Stimulated activated CD4-positive, alpha-beta T cell treated with anti-CD3 and anti-CD28 coated beads, Interleukin-1b, Interleukin-23, amount 100 ng/mL, for 48 hours (primary cell): ENCODE results near the gene TRAPPC4.
"Not testable (repeated sequence)": the region's sequence is repeated elsewhere in the genome, so short reads cannot be mapped to it uniquely, and the experiment has no call there.

Experiments used
- DNase-seq: peaks from one replicate; pipeline ENCODE4 v3.0.0-alpha.2; 2020

TRAPPC4 gene, protein sequence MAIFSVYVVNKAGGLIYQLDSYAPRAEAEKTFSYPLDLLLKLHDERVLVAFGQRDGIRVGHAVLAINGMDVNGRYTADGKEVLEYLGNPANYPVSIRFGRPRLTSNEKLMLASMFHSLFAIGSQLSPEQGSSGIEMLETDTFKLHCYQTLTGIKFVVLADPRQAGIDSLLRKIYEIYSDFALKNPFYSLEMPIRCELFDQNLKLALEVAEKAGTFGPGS

DNA sequence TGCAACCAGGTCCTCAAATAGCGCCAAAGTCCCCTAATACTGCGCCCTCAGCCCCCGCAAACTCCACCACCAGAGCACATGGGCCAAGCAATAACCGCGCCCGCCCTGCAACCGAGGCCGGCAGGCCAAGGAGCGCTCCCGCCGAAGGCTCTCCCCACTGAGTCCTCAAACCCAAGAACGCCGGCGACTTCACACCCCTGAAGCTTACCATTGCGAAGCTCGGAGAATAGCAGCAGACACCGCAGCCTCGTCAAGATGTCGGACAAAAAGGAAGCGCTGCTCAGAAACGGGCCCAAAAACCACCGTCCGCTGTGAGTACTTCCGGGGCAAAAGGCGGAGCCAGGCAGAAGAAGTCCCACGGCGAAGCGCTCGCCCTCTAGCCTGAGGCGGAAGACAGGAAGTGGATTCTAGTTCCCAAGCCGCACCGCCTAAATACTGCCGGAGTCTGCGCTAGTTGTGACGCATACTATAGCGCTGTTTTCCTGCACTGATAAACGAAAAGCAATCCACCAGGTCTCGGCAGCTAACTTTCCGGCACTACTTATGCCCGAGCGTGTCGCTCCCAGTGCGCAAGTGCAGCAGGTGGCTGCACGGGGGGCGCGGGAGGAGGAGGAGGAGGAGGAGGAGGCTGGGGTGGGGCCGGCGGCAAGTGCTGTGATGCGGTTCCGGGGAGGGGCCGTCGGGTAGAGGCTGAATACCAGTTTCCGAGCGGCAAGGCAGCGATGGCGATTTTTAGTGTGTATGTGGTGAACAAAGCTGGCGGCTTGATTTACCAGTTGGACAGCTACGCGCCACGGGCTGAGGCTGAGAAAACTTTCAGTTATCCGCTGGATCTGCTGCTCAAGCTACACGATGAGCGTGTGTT is at the start of gene TRAPPC4, which contains the start of gene RPS25:
TRAPPC4 (plus strand) TSS at position 693 of the 865 bp plus-strand sequence; CDS start at position 723, 30 bp downstream.
RPS25 (minus strand) TSS at position 270 of the 865 bp plus-strand sequence; CDS start at position 211, 59 bp downstream.
- DNase-seq, result peak; percentile 96

DNA sequence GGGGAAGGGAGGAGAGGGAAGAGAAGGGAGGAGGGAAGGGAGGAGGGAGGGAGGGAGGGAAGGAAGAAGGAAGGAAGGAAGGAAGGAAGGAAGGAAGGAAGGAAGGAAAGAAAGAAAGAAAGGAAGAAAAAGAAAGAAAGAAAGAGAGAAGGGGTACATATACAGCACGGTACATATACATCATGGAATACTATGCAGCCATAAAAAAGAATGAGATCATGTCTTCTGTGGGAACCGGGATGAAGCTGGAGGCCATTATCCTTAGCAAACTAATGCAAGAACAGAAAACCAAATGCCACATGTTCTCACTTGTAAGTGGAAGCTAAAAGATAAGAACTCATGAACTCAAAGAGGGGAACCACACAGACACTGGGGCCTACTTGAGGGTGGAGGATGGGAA is 49.1 kb upstream of the TRAPPC4 start:
- DNase-seq, result not testable (repeated sequence)

- DNase-seq, result no peak
Observed at GRCh38 chr11:118971646-118972045, 46.9 kb upstream of the TRAPPC4 start, which contains the start of gene FOXR1. Gene FOXR1, plus strand, starts transcription at chr11:118971761. Its CDS starts 171 bp downstream, at chr11:118971932.

GRCh38 chr11:118973985-118974384 is 44.6 kb upstream of the TRAPPC4 start:
- DNase-seq, result no peak

- no peak for DNase-seq
Observed at GRCh38 chr11:118975771-118976709, 42.5 kb upstream of the TRAPPC4 start.

DNA sequence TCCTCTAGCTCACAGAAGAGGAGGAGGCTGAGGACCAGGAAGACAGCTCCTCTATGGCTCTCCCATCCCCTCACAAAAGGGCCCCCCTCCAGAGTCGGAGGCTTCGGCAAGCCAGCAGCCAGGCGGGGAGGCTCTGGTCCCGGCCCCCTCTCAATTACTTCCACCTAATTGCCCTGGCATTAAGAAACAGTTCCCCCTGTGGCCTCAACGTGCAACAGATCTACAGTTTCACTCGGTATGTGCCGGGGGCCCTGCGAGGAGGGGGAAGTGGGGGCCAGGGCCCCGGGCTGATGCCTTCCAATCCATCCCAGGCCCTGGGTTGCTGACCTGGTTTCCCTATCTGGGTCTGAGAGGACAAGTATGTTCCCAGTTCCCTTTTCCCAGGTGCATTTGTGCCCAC is 39.1 kb upstream of the TRAPPC4 start:
- no peak for DNase-seq

DNA sequence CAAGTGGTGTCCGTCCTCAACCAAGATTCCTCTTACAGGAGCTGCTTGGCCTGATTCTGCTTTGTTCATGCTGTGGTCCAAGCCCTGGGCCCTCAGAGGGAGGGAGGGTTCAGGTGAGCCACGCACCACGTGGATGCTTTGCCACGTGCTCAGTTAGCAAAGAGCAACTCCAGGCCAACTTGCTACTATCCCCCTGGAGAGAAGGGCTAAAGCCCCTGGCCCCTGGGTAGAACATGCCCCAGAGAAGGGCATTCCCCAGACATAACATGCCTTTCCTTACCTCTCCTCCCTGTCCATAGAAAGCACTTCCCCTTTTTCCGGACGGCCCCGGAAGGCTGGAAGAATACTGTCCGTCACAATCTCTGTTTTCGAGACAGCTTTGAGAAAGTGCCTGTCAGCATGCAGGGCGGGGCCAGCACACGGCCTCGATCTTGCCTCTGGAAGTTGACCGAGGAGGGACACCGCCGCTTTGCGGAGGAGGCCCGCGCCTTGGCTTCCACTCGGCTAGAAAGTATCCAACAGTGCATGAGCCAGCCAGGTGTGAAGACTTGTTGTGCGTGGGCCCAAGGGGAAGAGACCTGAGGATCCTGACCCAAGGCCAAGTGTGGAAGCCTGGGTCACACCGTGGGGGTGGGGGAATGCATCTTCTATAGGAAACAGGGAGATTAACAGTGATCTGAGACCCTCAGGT is 38.2 kb upstream of the TRAPPC4 start:
- DNase-seq, result no peak

- not testable (repeated sequence) for DNase-seq
Observed at GRCh38 chr11:118984337-118984736, 34.2 kb upstream of the TRAPPC4 start.

- DNase-seq, result no peak
Observed at GRCh38 chr11:118984825-118985224, 33.7 kb upstream of the TRAPPC4 start.

- no peak for DNase-seq
Observed at GRCh38 chr11:118988280-118988679, 30.3 kb upstream of the TRAPPC4 start.

GRCh38 chr11:118991486-118992038 is 27.0 kb upstream of the TRAPPC4 start:
- not testable (repeated sequence) for DNase-seq

DNA sequence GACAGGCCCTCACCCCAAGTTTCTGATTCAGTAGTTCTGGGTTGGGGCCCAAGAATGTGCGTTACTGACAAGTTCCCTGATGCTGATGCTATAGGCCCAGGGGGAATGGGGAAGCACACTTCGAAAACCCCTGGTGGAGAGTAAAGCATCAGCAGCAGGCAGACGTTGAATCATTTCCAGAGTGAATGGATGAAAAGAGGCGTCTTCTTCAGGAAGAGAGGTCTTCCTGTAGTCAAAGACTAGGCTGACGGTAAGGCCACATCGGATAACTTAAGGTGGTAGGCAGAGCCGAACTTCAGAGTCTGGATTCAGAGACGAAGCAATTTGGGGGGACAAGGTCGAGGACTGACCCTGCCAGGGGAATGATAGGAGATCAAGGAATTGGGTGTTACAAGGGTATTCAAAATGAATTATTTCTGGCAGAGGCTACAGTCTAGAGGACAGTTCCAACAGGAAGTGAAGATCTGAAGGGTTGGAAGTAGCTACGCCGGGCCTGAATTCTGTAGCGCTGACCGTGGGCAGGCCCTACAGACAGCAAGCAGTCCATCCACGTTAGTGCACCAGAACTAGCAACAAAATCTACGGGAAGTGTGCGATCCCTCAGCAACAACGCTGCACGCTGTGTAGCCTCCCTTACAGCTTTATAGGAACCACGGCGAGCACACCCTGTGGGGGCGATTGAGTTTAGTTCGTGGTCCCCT is 21.5 kb upstream of the TRAPPC4 start:
- DNase-seq, result peak; percentile 67

DNA sequence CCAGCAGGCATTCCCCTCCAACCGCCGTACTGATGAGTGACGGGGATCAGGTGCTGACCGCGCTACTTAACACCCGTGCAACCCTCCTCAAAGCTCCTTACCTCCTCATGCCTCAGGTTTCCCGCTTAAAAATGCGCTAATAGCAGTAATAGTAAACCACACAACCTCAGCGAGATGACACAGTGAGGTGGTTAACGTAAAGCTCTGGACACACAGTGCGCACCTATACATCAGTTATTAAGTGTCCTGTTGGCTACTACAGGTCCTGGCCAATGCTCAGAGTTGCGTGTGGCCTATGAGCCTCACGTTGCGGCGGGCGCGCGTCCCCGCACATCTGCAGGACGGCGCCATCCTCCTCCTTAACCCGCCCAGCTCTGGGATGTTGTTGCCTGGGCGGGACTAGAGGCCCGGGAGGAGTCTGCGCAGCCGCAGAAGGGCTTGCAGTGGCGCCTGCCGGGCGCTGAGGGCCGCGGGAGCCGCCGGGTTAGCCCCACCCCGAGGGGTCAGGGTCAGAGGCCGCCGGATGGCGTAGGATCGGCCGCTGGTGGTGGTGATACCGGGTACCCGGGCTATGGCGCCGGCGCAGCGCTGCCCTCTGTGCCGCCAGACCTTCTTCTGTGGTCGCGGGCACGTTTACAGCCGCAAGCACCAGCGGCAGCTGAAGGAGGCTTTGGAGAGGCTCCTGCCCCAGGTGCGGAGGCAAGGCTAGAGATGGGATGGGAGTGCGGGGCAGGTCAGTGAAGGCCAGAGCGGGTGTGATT is 20.8 kb upstream of the TRAPPC4 start, which contains the start of gene CENATAC:
CENATAC (plus strand) TSS at position 512 of the 761 bp plus-strand sequence; CDS start at position 572, 60 bp downstream.
- peak; percentile 95 for DNase-seq

GRCh38 chr11:118998388-118998717 is 20.2 kb upstream of the TRAPPC4 start:
- DNase-seq, result no peak

GRCh38 chr11:118998822-118999221 is 19.7 kb upstream of the TRAPPC4 start:
- DNase-seq, result no peak

DNA sequence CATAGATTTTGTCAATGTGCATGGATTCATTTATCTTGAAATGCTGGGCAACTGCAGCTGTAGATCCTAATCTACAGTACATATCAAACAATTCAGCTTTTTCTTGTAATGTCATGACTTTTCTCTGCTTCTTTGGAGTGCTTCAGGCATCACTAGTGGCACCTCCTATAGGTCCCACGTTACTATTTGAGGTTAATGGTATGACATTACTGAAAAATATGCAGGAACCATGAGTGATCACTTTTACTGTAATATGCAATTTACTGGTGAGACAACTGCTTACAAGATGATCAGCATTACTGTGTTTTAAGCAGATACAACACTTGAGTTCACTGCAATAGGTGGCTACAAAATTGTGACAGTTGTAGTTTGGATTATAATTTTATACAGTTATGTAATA is 17.7 kb upstream of the TRAPPC4 start:
- DNase-seq, result no peak

DNA sequence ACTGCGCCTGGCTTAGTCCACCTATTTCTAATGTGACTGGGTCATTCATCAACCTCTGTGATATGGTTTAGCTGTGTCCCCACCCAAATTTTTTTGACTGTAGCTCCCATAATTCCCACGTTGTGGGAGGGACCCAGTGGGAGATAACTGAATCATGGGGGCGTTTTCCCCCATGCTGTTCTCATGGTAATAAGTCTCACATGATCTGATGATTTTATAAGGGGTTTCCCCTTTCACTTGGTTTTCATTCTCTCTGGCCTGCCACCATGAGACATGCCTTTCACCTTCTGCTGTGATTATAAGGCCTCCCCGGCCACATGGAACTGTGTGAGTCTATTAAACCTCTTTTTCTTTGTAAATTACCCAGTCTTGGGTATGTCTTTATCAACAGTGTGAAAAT is 11.9 kb upstream of the TRAPPC4 start:
- DNase-seq, result no peak

GRCh38 chr11:119011476-119012053 is 7.0 kb upstream of the TRAPPC4 start:
- DNase-seq, result no peak

- no peak for DNase-seq
Observed at GRCh38 chr11:119012629-119013170, 5.9 kb upstream of the TRAPPC4 start.
